Activated naive CD8-positive, alpha-beta T cell treated with anti-CD3 and anti-CD28 coated beads, Interleukin-2, amount 50 U/mL, for 16 hours (primary cell): ENCODE measurements around the gene PTPRN2.

Experiments
- DNase-seq: peaks from one replicate; pipeline ENCODE4 v3.0.0-alpha.2; 2020; ENCODE audit warnings: low read depth, low spot score

Gene PTPRN2

DNA sequence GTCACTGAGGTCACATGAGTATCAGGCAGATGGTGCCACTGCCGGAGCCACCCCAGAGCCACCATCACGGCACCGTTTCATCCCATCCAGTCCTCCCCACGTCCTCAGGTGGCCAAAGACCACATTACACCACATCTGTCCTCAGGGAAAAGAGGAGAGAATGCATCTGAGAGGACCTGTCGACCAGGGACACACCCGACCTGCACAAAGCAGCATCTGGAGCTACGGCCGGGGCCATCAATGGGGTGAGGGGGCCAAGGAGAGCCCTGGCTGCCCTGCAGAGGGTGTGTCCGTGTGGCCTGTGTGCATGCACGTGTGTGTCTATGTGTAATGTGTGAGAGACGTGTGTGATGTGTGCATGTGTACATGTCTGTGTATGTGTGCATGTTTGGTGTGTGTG is 770.2 kb downstream of the PTPRN2 start:
- DNase-seq = no peak

DNA sequence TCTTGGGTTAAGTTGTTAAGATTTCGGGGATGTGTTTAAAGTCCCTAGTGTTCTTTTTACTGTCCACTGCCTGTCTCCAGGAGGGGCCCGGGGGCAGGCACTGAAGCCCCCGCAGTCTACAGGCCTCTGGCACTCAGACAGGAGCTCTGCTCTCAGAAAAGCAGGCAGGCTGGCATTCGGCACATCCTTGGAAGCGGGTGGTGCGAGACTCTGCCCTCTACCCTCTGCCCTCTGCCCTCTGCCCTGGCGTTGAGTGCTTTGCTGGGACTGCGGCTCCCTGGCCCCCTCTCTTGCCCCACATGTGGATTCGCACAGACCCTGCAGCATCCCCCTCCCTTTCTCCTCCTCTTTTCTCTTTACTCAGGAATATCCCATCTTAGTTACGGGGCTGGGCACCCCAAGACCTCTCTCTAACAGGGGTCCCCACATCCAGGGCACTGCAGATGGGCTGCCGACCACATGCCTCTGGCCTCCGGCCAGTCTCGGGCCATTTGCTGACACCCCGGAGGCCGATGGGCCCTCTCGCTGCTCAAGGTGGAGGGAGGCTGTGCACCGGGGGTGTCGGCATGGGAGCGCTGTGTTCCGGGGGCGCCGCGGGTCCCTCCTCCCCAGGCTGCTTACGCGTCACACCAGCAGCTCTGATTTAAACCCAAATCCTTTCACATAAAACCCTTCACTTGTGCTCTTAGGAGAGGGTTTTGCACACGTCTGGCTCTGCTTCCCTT is 770.9 kb downstream of the PTPRN2 start:
- DNase-seq = no peak

DNA sequence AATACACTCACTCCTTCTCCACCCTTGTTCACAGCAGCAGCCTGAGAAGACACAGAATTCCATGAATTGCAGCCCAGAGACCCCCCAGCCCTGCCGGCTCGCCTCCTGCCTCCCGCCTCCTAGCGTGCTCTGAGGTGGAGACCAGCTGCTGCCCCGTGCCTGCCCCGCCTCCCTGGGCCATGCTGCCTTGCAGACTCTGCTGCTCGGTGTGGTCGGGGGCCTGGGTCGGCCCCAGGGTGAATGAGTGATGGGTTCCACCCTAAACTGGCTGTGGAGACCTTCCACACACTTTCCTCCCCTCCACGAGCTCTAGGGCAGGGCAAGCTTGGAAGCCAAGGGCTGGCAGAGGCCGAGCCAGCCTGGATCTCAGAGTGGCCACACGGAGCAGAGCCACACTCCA is 771.5 kb downstream of the PTPRN2 start:
- no peak for DNase-seq

DNA sequence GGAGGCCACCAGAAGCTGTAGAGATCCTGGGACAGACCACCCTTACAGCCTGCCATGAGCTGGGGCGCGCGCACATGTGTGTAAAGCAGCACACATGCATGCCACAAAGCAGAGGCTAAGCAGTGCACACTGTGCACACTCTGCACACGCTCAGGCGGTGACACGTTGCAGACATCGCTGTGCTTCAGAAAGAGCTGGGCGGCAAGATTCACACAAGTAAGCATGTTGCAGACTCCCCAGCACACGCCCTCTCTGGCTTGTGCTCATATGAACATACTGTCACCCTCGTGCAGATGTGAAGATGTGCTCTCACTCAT is 772.0 kb downstream of the PTPRN2 start:
- no peak for DNase-seq

DNA sequence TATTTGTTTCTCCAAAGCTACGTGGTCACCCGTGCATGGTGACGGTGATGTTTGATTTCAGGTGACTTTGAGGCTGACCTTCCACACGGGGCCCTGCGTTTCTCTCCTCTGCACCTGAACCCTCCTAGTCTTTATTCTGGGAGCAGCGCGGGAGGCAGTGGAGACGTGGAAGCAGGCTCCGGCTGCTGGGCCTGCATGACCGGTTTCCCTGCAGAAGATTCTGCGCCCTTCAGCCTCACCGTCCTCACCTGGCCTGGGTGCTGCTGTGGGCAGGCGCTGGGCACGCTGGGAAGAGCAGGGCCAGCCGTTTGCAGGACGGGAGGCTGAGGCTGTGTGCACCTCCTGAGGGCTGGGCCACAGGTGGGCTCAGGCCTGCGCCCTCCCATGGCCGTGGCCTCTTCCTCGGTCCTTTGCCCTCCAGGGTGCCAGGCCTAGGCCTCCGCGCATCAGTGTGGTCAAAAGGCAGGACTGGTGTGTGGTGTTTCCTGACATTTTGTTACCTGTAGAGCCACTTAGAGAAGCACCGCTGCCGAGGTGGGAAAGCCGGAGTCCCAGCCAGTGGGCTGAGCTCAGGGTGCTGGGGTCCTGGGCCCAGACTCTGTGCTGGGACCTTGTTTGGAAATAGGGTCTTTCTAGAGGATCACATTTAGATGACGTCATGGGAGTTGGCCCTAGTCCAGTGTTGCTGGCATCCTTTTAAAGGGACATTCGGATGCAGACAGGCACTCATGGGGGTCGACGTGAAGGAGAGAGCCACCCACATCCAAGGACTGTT is 772.5 kb downstream of the PTPRN2 start:
- DNase-seq = no peak

DNA sequence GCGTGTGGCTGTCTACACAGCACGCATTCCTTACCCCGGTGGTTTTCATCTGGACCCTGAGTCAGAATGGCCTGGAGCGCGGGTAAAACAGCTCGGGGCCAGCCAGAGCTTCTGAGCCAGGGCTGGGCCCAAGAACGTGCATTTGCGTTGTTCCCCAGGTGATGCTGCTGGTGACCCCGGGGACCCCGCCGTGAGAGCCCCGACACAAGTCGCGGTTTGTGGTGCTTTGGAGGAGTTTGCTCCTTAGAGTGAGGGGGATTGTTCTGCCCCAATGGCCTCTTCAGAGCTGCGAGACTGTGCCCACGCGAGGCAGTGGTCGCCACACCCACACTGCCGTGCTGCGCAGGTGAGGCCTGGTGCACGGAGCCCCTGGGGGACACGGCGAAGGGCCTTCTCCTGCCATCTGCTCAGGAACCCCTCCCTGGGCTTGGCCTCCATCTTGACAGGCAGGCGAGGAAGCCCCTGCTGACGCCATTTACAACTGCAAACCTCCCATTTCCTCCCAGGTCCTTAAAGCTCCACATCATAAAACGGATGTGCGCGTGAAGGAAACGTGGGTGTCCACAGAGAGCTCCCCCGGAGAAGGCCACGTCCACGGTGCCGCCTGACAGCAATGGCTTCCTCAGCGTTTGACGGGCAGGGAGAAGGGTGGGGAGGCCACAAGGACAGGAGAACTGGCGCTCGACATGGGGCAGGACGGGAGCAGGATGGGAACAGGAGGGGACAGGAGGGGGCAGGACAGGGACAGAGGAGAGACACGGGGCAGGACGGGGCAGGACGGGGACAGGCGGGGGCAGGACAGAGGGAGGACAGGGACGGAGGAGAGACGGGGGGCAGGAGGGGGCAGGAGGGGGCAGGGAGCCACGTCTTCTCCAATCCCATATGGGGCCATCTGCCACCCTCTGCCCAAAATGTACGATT is 773.6 kb downstream of the PTPRN2 start:
- no peak for DNase-seq

DNA sequence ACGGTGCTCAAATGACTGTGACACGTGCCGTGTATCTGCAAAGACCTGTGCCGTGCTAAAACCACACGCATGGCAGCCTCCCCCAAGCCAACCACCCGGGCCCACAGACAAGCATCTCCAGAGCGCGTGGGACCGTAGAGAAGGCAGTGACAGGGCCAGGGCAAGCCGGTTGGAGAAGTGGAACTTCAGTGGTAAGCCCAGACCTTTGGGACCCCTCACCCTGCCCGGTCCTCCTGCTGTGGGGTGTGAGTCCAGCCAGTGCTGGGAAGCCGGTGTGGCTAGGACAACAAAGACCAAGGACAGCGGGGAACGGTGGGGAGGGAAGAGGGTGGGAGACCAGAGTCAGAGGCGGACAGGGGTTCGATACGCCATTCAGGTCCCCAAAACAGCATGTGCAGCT is 774.6 kb downstream of the PTPRN2 start:
- DNase-seq = no peak

DNA sequence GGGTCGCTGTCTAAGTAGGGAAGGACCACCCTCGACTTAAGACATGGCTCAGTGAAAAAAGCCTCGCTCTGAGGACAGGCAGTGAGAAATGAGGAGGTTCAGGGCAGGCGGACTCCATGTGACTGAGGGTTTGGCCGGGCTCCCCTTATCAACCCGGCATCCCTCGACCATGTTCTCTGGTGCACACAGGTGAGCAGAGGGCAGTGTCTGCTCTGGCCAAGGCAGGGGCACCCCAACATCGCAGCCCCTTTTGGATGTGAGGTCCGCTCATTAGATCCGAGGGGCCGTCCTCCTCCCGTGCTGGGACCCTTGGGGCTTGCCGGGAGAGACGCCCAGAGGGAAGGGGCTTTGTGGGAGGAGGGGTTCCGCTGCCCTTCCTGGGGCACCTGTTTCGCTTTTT is 775.7 kb downstream of the PTPRN2 start:
- DNase-seq = no peak

DNA sequence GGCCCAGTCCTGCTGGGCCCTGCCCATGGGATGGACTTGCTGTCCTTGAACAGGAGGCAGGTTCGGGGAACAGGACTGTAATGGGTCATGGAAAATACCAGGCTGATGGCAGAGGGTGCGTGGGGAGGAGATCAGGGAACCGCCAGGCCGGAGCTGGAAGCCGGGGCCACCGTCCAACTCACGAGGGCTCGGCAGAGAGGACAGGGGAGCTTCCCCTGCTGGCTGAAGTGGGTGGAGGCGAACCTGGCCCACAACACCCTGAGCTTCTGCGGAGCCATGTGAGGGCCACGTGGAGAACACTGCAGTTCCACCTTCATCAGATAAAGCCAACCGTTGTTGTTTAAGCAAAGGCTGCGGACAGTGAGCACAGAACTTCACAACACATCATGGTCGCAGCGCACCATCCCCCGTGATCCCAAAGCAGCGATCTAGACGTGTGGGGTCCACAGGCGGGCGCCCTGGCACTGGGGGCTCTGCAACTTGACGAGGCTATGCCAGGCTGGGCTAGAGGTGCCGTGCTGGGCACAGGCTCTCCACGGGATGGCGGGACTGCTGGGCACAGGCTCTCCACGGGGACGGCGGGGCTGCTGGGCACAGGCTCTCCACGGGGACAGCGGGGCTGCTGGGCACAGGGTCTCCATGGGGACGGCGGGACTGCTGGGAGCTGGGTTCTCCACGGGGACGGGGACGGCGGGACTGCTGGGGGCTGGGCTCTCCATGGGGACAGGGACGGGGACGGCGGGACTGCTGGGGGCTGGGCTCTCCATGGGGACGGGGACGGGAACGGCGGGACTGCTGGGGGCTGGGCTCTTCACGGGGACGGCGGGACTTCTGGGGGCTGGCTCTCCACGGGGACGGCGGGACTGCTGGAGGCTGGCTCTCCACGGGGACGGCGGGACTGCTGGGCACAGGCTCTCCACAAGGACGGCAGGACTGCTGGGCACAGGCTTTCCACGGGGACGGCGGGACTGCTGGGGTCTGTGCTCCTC is 777.5 kb downstream of the PTPRN2 start:
- no peak for DNase-seq

DNA sequence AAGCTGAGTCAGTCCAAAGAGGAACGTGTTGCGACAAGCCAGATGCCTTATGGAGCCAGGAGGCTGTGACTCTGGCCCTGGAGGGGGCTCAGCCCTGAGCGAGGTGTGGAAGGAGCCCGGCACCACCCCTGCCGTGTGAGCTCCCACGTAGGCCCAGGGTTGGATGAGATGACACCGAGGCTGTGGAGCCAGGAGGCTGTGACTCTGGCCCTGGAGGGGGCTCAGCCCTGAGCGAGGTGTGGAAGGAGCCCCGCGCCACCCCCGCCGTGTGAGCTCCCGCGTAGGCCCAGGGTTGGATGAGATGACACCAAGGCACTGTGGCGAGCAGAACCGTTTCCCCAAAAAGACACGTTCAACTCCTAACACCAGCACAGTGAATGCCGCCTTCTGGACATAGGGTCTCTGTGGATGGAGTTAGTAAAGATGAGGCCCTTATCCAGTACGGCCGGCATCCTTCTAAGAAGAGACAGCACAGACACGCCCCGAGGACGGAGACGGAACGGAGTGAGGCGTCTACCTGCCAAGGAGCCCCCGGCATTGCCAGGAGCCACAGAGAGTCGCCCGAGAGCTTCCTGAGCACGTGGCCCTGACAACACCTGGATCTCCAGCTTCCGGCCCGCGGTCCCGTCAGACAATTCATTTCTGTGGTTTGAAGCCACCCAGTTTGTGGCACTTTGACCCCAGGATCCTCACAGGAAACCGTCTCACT is 778.3 kb downstream of the PTPRN2 start:
- DNase-seq = no peak

DNA sequence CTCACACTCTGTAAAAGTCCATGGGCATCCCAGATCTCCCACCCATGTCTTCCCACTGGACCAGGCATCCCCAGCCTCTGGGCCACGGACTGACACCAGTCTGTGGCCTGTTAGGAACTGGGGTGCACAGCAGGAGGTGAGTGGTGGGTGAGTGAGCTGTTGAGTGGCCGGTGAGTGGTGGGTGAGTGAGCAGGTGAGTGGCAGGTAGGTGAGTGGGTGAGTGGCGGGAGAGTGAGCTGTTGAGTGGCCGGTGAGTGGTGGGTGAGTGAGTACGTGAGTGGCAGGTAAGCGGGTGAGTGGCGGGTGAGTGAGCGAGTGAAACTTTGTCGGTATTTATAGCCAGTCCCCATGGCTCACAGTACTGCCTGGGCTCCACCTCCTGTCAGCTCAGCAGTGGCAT is 779.6 kb downstream of the PTPRN2 start:
- no peak for DNase-seq

DNA sequence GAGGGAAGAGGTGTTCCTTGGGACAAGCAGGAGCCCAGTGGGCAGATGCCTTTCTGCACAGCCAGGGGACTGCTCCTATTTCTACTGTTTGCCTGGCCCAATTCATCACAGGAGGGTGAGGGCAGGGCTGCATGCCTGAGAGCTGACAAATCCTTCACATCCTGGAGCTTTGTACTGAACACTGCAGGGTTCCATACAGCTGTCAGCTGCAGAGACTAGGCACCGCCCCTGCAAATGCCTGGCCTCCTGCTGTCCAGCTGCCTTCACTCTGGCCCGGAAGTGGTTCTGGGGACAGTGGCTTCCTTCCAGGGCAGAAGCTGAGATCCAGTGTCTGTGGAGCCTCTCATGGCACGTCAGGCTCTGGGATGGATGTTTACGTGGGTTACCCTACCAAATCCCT is 780.1 kb downstream of the PTPRN2 start:
- no peak for DNase-seq

DNA sequence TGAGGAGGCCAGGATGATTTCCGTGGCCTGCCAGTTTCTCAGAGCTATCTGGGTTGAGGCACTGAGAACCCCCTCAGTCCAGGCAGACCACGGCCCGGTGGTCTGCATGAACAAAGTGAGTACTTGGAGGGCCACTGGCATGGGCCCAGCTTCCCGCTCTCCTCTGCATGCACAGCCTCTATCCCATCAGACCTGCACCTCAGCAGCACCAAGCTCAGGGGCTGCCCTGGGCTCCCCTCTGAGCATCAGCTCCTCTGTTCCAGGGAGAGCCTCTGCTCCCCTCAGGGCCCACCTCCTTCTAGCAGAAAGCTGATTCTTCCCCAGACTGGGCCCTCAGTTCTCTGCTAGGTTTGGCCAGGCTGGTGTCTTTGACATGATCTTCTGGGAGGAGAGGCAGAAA is 780.9 kb downstream of the PTPRN2 start:
- no peak for DNase-seq

DNA sequence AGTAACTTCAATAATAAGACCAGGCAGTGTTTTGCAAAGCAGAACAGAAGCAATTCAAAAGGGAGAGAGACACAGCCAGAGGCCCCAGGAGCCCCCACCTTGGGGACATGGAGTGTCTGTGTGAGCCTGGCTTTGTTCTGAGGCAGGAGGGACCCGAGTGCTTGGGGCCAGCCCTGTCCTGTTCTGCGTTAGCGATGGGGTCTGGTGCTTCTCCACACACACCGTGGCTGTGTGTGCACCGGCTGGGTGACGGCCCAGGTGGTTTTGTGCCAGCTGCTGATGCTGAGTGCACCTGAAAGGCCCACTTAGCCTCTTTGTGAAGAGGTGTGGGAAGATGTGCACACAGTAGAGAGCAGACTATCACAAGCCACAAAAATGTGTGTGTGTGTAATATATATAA is 781.9 kb downstream of the PTPRN2 start:
- no peak for DNase-seq

DNA sequence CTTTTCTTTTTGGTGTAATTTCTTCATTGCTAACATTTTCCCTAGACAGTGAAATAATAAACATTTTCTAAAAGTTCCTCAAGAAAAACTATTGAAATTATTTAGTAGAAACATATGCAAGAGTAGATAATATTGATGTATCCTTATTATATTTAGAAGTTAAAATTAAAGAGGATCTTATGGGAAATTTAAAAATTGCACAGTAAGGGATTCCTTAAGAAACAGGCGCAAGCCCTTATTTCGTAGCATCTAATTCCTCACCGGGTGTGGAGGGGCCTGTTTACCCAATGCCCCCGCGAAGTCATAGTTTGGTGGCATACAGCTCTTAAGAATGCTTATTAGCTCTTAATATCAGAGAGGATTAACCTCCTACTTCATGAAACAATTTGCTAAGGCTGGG is 783.7 kb downstream of the PTPRN2 start:
- no peak for DNase-seq

DNA sequence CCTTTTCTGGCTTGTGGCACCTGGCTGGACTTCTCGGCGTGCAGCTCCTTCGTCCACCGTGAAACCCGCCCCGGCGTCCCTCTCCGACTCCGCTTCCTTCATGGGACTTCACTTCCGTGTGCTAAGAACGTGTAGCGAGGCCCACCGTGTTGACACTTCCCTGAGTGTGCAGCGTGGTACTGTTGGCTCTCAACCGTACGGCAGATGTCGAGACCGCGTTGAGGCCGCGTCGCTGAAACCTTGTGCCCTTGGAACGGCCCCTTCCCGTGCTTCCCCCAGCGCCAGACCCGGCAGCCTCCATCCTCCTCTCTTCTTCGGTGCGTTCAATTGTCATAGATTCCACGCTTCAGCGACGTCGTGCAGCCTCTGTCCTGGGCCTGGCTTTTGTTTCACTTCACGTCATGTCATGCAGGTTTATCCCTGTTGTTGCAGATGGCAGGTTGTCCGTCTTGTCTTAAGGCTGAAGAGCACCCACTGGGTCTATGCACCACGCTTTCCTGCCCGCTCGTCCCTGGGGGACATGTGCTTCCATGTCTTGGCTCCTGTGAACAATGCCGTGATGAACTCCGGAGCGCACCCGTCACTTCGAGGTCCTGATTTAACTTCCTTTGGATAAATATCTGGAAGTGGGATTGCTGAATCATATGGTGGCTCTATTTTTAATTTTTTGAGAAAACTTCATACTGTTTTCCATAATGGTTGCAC is 785.5 kb downstream of the PTPRN2 start:
- no peak for DNase-seq

DNA sequence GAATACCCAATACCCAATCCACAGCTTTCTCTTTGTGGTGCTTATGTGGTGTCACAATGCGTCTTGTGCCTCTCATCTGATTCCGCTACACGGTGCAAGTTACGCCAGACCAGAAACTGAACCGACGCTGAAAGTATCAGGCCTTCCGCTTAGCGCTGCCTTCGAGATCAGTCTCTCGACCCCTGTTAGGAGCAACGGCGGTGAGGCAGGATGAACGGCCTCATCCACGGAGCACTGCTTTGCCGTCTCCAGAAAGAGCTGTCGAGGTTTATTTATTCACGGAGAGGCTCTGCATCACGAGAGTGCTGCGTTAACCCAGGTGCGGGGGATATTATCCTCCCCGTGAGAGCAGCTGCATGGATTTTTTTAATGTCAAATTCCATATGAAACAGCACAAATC is 786.5 kb downstream of the PTPRN2 start:
- no peak for DNase-seq

DNA sequence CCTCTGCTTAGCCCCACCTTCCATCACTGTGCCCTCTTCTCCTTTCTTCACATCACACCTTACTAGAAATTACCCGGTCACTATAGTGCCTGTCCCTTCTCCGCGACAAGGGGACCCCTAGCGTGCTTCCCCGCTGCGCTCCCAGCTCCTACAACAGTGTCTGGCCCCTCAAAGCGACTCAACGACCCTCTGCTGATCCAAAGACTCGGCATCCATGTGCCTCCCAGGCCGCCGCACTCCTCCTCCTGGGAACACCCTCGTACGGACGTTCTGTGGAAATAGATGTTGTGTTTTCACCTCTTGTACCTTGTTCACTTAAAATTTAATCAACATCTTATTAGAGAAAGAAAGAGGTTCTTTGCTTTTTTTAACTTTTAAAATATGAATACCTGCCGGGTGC is 787.3 kb downstream of the PTPRN2 start:
- DNase-seq = no peak

DNA sequence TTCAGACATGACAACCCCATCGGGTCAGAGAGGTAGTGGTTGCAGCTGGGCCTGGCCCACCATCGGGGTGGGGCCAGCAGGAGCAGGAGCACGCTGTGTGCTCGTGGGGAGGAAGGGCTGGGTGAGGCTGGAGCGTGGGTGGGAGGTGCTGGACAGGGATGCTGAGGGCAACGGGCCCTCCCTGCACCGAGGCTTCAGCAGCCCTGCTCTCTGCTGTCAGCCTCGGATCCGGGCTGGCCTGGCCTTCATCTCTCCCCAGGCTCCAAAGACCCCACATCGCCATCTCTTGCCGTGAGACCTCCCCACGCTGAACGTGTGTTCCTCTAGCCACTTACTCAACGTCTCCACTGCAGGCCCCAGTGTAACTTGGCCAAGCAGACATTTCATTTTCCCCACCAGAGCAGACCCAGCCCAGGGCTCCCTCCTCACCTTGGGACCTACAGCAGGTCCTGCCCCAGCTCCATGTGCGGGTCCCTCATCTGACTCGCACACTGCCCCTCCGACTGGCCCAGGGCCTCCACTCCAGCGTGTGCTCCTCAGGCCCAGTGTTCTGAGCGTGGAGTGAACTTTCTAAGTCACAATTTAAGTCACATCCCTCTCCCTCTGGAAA is 788.4 kb downstream of the PTPRN2 start:
- DNase-seq = no peak

DNA sequence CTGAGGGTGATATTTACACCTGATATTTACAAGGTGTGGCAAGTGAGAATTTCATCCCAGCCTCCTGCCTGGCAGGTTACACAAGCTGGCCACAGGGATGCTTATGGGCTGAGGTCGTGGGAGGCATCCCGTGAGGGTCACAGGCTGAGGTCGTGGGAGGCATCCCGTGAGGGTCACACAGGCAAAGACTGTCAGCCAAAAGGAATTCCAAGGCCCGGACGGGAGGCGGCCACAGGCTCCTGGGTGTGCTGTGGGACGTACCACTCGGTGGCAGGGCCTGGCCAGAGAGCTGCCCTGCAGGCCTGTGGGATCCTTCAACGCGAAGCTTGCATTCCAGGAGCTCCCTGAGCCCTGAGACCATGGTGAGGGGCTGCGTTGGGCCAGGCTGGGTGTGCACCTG is 790.3 kb downstream of the PTPRN2 start:
- no peak for DNase-seq
